ENCODE results near the gene FGF9.

Gene FGF9

DNA sequence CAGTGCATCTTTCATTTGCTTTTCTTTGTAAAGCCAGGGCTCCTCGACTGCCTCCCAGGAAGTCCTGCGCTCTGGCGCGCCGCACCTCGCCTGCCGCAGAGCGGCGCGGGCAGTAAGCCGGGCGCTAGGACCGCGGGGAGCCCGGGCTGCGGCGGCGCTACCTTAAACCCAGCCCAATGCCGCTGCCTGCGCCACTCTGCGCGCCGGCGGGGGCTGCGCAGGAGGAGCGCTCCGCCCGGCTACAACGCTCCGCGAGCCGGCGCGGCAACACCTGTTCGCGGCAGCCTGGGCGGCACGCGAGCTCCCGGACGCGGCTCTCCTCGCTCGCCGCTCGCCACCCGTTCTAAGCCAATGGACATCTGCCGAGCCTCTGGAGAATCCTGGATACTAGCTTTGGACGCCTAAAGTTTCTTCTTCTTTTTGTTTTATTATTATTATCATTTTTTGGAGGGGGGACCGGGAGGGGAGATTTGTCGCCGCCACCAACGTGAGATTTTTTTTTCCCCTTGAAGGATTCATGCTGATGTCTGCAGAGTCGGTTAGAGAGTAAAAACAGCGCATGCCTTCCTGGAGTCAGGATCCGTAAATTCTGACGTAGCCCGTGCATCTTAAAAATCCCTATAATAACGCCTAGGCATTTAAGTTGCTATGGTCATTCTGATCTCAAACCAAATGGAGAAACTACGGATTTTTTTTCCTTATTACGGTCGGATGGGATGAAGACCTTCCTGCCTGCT is at the start of gene FGF9:
Gene FGF9, plus strand, starts transcription at position 191 of the 737 bp plus-strand sequence. CDS start 840 bp downstream, outside the sequence.
- H3K4me3 ChIP-seq (ENCODE audit: low read depth in 1 of 2, low read length in 2 of 2): peak within 1 kb of the TSS; percentile 63 to 91
- H3K27ac ChIP-seq (ENCODE audit: low read depth, low read length): no peak within 1 kb of the TSS
- H3K9me3 ChIP-seq (ENCODE audit: low read length): no peaks in the 10 kb centered on the region
- H3K27me3 ChIP-seq (ENCODE audit: control insufficient read depth in 1 of 2, insufficient read depth in 2 of 2, low read length in 2 of 2): peaks cover 45 to 76% of the 10 kb centered on the region in 2 donors
- no peaks in the 10 kb centered on the region for H3K36me3 ChIP-seq (ENCODE audit: insufficient read depth, low read length)
- H3K4me1 ChIP-seq (ENCODE audit: insufficient read depth, low read length): peaks cover 35% of the 10 kb centered on the region
- H3K9ac ChIP-seq (ENCODE audit: low read length): no peak within 1 kb of the TSS

DNA sequence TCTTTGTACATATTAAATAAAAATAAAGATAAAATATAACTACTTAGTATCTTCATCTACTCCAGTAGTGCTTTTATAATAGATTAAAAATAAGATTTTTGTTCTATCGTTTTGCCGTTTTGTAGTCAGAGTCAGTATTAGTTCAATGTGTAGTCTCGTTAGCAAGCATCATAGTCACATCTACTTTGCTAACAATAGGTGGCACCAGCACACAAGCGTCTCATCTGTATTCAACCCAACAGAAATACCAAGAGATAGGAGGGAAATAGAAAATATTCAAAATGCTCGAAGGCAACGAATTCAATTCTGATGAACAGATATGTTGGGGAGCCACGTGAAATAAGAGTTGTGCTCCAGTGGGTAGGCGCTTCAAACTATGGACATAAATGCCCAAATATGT is 45.5 kb upstream of the FGF9 start:
- H3K36me3 ChIP-seq (ENCODE audit: insufficient read depth, low read length): no peaks in the 10 kb centered on the region
- no peak overlapping the region for H3K27ac ChIP-seq (ENCODE audit: low read depth, low read length)
- H3K27me3 ChIP-seq (ENCODE audit: control insufficient read depth in 1 of 2, insufficient read depth in 2 of 2, low read length in 2 of 2): no peaks in the 10 kb centered on the region
- no peak overlapping the region for H3K9ac ChIP-seq (ENCODE audit: low read length)
- H3K4me1 ChIP-seq (ENCODE audit: insufficient read depth, low read length): no peaks in the 10 kb centered on the region
- H3K9me3 ChIP-seq (ENCODE audit: low read length): no peaks in the 10 kb centered on the region
- H3K4me3 ChIP-seq (ENCODE audit: low read depth in 1 of 2, low read length in 2 of 2): no peak overlapping the region

DNA sequence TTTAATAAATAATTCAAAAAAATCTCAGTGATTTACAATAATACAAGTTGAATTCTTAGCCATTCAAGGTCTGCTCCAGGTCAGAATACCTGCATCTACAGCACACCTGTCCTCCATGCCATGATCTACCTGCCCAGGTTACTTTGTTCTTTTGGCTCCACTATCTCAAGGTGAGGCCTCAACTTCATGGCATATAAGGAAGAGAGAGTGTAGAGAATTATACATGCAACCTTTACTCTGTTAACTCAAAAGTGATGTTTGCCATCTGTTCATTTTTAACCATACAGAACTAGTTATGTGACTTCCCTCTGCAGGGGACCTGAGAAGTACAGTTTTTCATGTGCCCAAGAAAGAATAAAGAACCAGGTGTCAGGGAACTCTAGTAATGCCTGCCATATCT is 38.7 kb upstream of the FGF9 start:
- Histone ChIP-seq H3K27me3 (ENCODE audit: control insufficient read depth in 1 of 2, insufficient read depth in 2 of 2, low read length in 2 of 2) (no peaks in the 10 kb centered on the region), H3K4me3 (ENCODE audit: low read depth in 1 of 2, low read length in 2 of 2) (no peak overlapping the region), H3K9ac (ENCODE audit: low read length) (no peak overlapping the region), H3K9me3 (ENCODE audit: low read length) (peaks cover 5% of the 10 kb centered on the region), H3K4me1 (ENCODE audit: insufficient read depth, low read length) (no peaks in the 10 kb centered on the region), H3K36me3 (ENCODE audit: insufficient read depth, low read length) (no peaks in the 10 kb centered on the region), H3K27ac (ENCODE audit: low read depth, low read length) (no peak overlapping the region)

DNA sequence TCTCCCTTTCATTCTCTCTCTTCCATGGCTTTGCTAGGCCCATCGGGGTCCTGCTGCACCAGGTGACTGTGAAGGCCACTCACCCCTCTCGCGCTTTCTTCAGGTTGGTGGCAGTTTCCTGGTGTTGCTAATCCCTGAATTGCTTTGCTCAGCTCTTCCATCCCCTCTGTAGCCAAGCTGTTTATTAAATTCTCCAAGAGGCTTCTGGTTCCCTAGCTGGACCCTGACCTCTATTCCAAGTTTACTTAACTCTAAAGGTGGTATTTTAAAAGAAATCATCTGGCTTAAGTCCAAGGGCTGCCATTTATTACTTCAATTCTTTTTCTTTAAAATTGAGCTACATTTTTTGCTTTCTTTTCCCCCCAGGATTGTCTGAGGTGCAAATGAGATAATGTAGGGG is 34.2 kb upstream of the FGF9 start:
- Histone ChIP-seq H3K27me3 (ENCODE audit: control insufficient read depth in 1 of 2, insufficient read depth in 2 of 2, low read length in 2 of 2) (no peaks in the 10 kb centered on the region), H3K27ac (ENCODE audit: low read depth, low read length) (no peak overlapping the region), H3K36me3 (ENCODE audit: insufficient read depth, low read length) (no peaks in the 10 kb centered on the region), H3K9me3 (ENCODE audit: low read length) (no peaks in the 10 kb centered on the region), H3K4me3 (ENCODE audit: low read depth in 1 of 2, low read length in 2 of 2) (no peak overlapping the region), H3K9ac (ENCODE audit: low read length) (no peak overlapping the region), H3K4me1 (ENCODE audit: insufficient read depth, low read length) (no peaks in the 10 kb centered on the region)

DNA sequence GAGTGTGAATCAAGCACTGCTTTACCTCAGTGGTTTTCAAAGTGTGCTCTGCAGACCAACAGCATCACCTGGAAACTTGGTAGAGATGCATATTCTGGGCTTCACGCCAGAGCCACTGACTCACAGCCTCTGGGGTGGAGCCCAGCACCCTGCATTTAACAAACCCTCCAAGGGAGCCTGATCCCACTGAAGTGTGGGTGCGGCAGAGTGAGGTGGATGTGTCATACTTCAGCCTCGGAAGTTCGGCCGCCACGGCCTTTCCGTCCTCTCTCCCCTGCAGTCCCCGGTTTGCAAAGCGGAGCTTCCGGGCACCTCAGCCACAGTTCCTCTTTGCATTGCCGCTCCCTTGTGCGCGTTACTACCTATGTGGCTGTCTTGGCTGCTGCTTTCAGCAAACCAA is 33.6 kb upstream of the FGF9 start:
- H3K27ac ChIP-seq (ENCODE audit: low read depth, low read length): no peak overlapping the region
- H3K9ac ChIP-seq (ENCODE audit: low read length): no peak overlapping the region

DNA sequence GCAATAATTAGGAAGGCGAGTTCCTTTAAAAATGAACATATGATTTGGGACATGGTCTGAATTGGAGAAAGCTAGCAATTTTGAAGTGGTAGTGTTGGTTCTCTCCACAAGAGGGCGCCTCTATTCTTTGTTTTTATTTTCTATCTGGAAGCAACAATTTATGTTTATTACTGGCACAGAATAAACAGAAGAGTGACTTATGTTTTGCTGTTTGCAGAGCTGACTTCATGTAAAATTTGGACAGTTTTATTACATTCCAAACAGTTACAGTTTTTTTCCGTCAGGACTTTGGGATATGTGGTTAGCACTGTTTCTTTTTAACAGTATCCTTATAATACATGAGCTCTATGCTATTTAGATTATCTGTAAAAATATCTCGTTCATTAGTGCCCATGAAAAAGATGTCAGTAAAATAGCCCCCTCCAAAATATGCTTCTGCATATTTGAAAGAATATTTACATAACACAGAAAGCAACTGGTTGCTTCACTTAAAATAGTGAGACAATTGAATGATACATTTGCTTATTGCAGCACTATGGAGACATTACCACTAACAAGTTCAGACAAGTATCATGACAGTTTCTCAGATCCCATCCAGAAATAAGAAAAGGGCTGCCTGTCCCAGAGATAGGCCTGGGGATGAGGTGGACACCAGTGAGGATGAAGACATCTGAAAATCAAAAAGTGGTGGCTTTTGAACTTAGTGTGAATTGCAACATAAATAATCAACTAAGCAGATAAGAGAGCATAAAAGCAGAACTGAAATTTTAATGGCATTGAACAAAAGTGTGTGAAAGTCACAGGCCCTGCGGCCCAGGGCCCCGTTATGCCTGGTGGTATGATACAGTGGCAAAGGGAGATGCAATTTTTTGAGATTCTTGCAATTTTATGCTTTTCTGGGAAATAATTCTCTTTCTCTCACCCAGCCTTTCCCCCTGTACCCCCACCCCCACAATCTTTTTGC is 32.3 kb upstream of the FGF9 start:
- no peaks in the 10 kb centered on the region for H3K9me3 ChIP-seq (ENCODE audit: low read length)
- H3K27ac ChIP-seq (ENCODE audit: low read depth, low read length): no peak overlapping the region
- H3K27me3 ChIP-seq (ENCODE audit: control insufficient read depth in 1 of 2, insufficient read depth in 2 of 2, low read length in 2 of 2): no peaks in the 10 kb centered on the region
- no peaks in the 10 kb centered on the region for H3K36me3 ChIP-seq (ENCODE audit: insufficient read depth, low read length)
- H3K4me1 ChIP-seq (ENCODE audit: insufficient read depth, low read length): no peaks in the 10 kb centered on the region
- H3K9ac ChIP-seq (ENCODE audit: low read length): no peak overlapping the region
- H3K4me3 ChIP-seq (ENCODE audit: low read depth in 1 of 2, low read length in 2 of 2): no peak overlapping the region

More for the DNA sequence above, 33.6 kb upstream of the FGF9 start:
- H3K9me3 ChIP-seq (ENCODE audit: low read length): no peaks in the 10 kb centered on the region
- no peaks in the 10 kb centered on the region for H3K36me3 ChIP-seq (ENCODE audit: insufficient read depth, low read length)
- no peak overlapping the region for H3K4me3 ChIP-seq (ENCODE audit: low read depth in 1 of 2, low read length in 2 of 2)
- H3K27me3 ChIP-seq (ENCODE audit: control insufficient read depth in 1 of 2, insufficient read depth in 2 of 2, low read length in 2 of 2): no peaks in the 10 kb centered on the region
- no peaks in the 10 kb centered on the region for H3K4me1 ChIP-seq (ENCODE audit: insufficient read depth, low read length)

DNA sequence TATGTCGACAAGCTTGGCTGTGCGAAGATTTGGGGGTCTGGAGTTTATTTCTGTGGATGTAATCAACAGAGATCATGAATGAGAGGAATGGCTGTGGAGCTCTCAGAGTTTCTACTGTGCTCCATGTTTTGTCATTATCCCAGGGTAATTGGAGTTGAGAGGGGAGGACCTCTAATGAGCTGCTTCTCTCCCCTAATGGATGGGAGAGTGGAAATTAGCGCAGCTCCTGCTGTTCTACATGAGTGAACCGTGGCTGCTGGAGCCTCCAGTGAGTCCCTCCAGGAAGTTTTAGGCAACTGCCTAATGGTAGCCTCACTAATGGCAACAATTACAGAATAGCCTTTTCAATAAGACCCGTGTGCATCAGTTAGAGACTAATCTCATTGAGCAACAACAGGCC is 31.3 kb upstream of the FGF9 start:
- Histone ChIP-seq H3K27me3 (ENCODE audit: control insufficient read depth in 1 of 2, insufficient read depth in 2 of 2, low read length in 2 of 2) (no peaks in the 10 kb centered on the region), H3K9me3 (ENCODE audit: low read length) (no peaks in the 10 kb centered on the region), H3K4me1 (ENCODE audit: insufficient read depth, low read length) (no peaks in the 10 kb centered on the region), H3K4me3 (ENCODE audit: low read depth in 1 of 2, low read length in 2 of 2) (no peak overlapping the region), H3K27ac (ENCODE audit: low read depth, low read length) (no peak overlapping the region), H3K36me3 (ENCODE audit: insufficient read depth, low read length) (no peaks in the 10 kb centered on the region), H3K9ac (ENCODE audit: low read length) (no peak overlapping the region)

DNA sequence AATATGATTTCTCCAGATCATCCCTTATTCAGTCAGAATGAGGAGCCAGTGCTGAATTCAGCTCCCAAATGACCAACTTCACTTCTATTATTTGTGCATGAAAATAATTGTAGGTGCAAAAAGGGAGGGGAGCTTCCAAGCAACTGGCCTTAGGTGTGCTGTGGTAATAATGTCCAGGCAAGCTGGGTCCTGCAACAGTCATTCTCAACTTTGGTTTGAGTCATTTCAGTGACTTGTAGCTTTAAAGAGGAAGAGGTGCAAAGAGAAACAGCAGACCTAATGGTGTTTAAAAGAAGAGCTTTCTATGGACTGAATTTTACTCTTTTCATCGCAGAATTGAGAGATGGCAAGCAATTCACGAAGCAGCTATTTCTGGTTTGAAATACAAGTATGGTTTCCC is 29.2 kb upstream of the FGF9 start:
- no peaks in the 10 kb centered on the region for H3K4me1 ChIP-seq (ENCODE audit: insufficient read depth, low read length)
- no peak overlapping the region for H3K4me3 ChIP-seq (ENCODE audit: low read depth in 1 of 2, low read length in 2 of 2)
- H3K9ac ChIP-seq (ENCODE audit: low read length): no peak overlapping the region
- no peak overlapping the region for H3K27ac ChIP-seq (ENCODE audit: low read depth, low read length)
- no peaks in the 10 kb centered on the region for H3K27me3 ChIP-seq (ENCODE audit: control insufficient read depth in 1 of 2, insufficient read depth in 2 of 2, low read length in 2 of 2)
- no peaks in the 10 kb centered on the region for H3K36me3 ChIP-seq (ENCODE audit: insufficient read depth, low read length)
- no peaks in the 10 kb centered on the region for H3K9me3 ChIP-seq (ENCODE audit: low read length)

DNA sequence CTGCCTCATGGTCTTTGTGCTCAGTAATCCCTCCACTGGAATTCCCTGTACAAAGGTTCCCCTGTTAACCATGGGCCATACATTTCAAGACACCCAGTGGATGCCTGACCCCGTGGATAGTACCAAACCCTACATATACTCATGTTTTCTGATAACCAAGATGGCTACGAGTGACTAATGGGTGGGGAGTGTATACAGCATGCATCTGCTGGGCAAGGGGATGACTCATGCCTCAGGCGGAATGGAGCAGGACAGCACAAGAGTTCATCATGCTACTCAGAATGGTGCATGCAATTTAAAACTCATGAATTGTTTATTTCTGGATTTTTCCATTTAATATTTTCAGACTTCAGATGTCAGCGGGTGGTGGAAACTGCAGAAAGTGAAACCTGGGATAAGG is 13.3 kb upstream of the FGF9 start:
- H3K36me3 ChIP-seq (ENCODE audit: insufficient read depth, low read length): no peaks in the 10 kb centered on the region
- no peak overlapping the region for H3K9ac ChIP-seq (ENCODE audit: low read length)
- H3K27ac ChIP-seq (ENCODE audit: low read depth, low read length): no peak overlapping the region
- no peaks in the 10 kb centered on the region for H3K4me1 ChIP-seq (ENCODE audit: insufficient read depth, low read length)
- no peaks in the 10 kb centered on the region for H3K9me3 ChIP-seq (ENCODE audit: low read length)
- no peak overlapping the region for H3K4me3 ChIP-seq (ENCODE audit: low read depth in 1 of 2, low read length in 2 of 2)
- H3K27me3 ChIP-seq (ENCODE audit: control insufficient read depth in 1 of 2, insufficient read depth in 2 of 2, low read length in 2 of 2): no peaks in the 10 kb centered on the region

DNA sequence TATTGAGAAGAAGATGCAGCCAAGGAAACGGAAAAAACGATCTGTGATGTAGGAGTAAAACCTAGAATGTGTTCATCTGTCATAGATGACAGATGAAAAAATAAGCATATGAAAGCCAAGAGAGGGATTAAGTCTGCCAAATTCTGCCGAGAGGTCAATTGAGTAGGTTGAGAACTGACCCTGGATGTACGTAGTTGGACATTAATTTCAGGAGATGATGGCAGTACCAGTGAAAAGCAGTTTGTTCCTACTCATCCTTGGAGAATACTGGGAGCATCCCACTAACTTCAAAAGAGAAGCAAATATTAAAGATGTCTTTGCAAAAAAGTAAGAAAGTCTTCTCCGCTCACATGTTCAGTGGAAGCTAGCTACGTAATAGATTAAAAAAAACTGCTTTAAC is 11.8 kb upstream of the FGF9 start:
- Histone ChIP-seq H3K36me3 (ENCODE audit: insufficient read depth, low read length) (no peaks in the 10 kb centered on the region), H3K9ac (ENCODE audit: low read length) (no peak overlapping the region), H3K4me1 (ENCODE audit: insufficient read depth, low read length) (no peaks in the 10 kb centered on the region), H3K27ac (ENCODE audit: low read depth, low read length) (no peak overlapping the region), H3K9me3 (ENCODE audit: low read length) (no peaks in the 10 kb centered on the region), H3K4me3 (ENCODE audit: low read depth in 1 of 2, low read length in 2 of 2) (no peak overlapping the region), H3K27me3 (ENCODE audit: control insufficient read depth in 1 of 2, insufficient read depth in 2 of 2, low read length in 2 of 2) (no peaks in the 10 kb centered on the region)

DNA sequence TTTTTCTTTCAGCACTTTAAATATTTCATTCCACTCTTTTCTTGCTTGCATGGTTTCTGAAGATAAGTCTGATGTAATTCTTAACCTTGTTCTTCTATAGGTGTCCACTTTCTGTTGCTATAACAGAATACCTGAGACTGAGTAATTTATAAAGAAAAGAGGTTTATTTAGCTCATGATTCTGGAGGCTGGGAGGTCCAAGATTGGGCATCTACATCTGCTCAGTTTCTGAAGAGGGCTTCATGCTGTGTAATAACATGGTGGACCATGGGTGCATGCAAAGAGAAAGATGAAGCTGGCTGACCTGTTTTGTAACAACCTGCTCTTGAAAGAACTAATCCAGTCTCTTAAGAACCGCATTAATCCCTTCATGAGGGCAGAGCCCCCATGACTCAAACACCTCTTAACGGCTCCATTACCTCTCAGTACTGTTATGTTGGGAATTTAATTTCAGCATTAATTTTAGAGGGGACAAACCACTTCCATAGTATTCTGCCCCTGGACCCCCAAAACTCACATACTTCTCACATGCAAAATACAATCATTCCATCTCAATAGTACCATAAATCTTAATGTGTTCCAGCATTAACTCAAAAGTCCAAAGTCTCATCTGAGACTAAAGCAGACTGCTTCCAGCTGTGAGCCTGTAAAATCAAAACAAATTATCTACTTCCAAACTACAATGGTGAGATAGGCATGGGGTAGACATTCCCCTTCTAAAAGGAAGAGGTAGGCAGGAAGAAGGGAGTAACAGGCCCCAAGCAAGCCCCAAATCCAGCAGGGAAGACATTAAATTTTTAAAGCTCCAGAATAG is 9.6 kb upstream of the FGF9 start:
- Histone ChIP-seq H3K4me3 (ENCODE audit: low read depth in 1 of 2, low read length in 2 of 2) (no peak overlapping the region), H3K9ac (ENCODE audit: low read length) (no peak overlapping the region), H3K4me1 (ENCODE audit: insufficient read depth, low read length) (no peaks in the 10 kb centered on the region), H3K27ac (ENCODE audit: low read depth, low read length) (no peak overlapping the region), H3K9me3 (ENCODE audit: low read length) (no peaks in the 10 kb centered on the region), H3K36me3 (ENCODE audit: insufficient read depth, low read length) (no peaks in the 10 kb centered on the region), H3K27me3 (ENCODE audit: control insufficient read depth in 1 of 2, insufficient read depth in 2 of 2, low read length in 2 of 2) (no peaks in the 10 kb centered on the region)

Data from muscle layer of colon (tissue), 2 donors.